Measurements from ENCODE around the gene OR6K6. TPM values are rescaled to one million over a fixed set of nuclear protein-coding genes. Genes with fewer than 3 reads are reported as not detected.

Gene OR6K6
- total RNA-seq, 1 experiment from 2014 or later = not detected

DNA sequence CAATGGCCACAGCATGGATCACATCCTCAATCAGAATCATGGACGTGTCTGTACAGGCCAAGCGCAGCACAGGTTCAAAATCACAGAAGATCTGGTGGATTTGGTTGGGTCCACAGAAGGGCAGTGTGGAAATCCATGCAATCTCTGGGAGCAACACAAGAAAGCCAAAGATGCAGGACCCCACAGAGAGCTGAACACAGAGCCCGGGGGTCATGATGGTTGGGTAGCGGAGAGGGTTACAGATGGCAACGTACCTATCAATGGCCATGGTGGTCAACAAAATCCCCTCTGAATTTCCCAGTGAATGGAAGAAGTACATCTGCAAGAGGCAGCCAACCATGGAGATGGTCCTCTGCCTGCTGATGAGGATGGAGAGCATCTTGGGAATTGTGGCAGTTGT, 30.1 kb upstream of the OR6K6 start:
- intact Hi-C loops (cut with micrococcal nuclease; ENCODE audit: unreplicated experiment) = no loop called here
- TF ChIP-seq, protein P1, sequence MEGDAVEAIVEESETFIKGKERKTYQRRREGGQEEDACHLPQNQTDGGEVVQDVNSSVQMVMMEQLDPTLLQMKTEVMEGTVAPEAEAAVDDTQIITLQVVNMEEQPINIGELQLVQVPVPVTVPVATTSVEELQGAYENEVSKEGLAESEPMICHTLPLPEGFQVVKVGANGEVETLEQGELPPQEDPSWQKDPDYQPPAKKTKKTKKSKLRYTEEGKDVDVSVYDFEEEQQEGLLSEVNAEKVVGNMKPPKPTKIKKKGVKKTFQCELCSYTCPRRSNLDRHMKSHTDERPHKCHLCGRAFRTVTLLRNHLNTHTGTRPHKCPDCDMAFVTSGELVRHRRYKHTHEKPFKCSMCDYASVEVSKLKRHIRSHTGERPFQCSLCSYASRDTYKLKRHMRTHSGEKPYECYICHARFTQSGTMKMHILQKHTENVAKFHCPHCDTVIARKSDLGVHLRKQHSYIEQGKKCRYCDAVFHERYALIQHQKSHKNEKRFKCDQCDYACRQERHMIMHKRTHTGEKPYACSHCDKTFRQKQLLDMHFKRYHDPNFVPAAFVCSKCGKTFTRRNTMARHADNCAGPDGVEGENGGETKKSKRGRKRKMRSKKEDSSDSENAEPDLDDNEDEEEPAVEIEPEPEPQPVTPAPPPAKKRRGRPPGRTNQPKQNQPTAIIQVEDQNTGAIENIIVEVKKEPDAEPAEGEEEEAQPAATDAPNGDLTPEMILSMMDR (IDR thresholded peaks at IDR 0.05; ENCODE audit: unreplicated experiment) = no peak
- no TSS peak for BruUV-seq (replicated peaks)
- Mint-ChIP-seq H3K27ac (ENCODE audit: unreplicated experiment) (no peak overlapping the region), H3K27me3 (ENCODE audit: unreplicated experiment) (no peaks in the 10 kb centered on the region), H3K4me1 (ENCODE audit: low read depth, unreplicated experiment) (no peaks in the 10 kb centered on the region), H3K4me3 (ENCODE audit: low read depth, unreplicated experiment) (no peak overlapping the region), H3K36me3 (ENCODE audit: insufficient read depth, unreplicated experiment) (no peaks in the 10 kb centered on the region), H3K9me3 (ENCODE audit: low read depth, unreplicated experiment) (no peaks in the 10 kb centered on the region)
- no peak for DNase-seq
- CTCF ChIA-PET = no interaction called here

DNA sequence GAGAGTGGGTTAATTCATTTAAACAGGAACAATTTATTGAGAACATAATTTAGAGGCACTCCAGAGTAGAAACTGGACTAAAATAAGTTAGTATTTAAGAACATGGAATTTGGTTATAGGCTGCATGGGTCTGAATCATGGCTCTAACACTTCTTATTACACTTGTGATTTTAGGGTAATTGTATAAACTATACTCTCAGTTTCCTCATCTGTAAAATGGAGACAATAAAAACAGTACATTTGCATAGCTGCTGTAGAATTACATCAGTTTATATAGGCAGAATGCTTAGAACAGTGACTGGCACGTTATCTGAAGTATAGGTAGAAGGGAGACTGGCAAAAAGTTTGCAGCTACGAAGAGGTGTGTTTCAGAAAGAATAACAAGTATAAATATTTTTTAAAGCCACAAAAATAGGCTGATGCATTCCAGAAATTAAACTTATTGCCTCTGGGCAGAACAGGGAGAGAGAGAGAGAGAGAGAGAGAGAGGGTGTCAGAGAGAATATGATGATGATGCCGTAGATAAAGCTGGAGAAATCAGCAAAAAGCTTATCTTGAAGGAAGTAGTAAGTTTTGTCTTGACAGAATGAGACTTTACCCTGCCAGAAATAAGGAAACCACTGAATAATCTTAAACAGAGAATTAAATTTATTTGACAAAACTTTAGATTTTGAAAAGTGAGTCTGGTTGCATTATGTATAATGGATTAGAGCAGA, 25.9 kb upstream of the OR6K6 start:
- peaks cover 8% of the 10 kb centered on the region for H3K4me1 Mint-ChIP-seq (ENCODE audit: low read depth, unreplicated experiment)
- no TSS peak for BruUV-seq (replicated peaks)
- intact Hi-C loops (cut with micrococcal nuclease; ENCODE audit: unreplicated experiment) = no loop called here
- H3K9me3 Mint-ChIP-seq (ENCODE audit: low read depth, unreplicated experiment) = peaks cover 2% of the 10 kb centered on the region
- H3K27me3 Mint-ChIP-seq (ENCODE audit: unreplicated experiment) = no peaks in the 10 kb centered on the region
- no peaks in the 10 kb centered on the region for H3K36me3 Mint-ChIP-seq (ENCODE audit: insufficient read depth, unreplicated experiment)
- TF ChIP-seq, protein P1 (IDR thresholded peaks at IDR 0.05; ENCODE audit: unreplicated experiment) = no peak
- H3K27ac Mint-ChIP-seq (ENCODE audit: unreplicated experiment) = no peak overlapping the region
- H3K4me3 Mint-ChIP-seq (ENCODE audit: low read depth, unreplicated experiment) = no peak overlapping the region
- no peak for DNase-seq
- CTCF ChIA-PET = interaction anchor here (1.0 kb wide), 1 partner anchor 11 kb away, joined by 4 read pairs; no protein-coding TSS in a partner anchor

DNA sequence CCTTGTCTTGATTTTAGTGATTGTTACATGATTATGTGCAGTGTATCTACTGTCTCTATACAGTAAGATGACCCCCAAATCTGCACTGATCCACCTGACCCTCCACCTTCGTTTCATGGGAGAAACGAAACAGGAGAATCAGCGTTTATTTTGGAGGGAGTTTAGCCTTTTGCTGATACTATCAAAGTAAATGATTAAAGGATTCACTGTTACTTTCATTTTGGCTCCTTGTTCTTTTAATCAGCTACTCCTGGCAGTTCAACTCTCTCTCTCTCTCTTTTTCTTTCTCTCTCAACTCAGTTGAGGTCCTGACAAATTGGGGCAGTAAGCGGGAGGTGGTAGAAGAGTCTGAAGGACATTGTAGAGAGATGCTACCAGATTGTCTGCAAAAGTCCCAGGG, 24.1 kb upstream of the OR6K6 start:
- BruUV-seq (replicated peaks) = no TSS peak
- no peak for DNase-seq
- no peak overlapping the region for H3K27ac Mint-ChIP-seq (ENCODE audit: unreplicated experiment)
- no peaks in the 10 kb centered on the region for H3K36me3 Mint-ChIP-seq (ENCODE audit: insufficient read depth, unreplicated experiment)
- H3K27me3 Mint-ChIP-seq (ENCODE audit: unreplicated experiment) = no peaks in the 10 kb centered on the region
- CTCF ChIA-PET = interaction anchor here (1.3 kb wide), 1 partner anchor 11 kb away, joined by 3 read pairs; no protein-coding TSS in a partner anchor
- peaks cover 8% of the 10 kb centered on the region for H3K4me1 Mint-ChIP-seq (ENCODE audit: low read depth, unreplicated experiment)
- H3K9me3 Mint-ChIP-seq (ENCODE audit: low read depth, unreplicated experiment) = peaks cover 2% of the 10 kb centered on the region
- intact Hi-C loops (cut with micrococcal nuclease; ENCODE audit: unreplicated experiment) = no loop called here
- H3K4me3 Mint-ChIP-seq (ENCODE audit: low read depth, unreplicated experiment) = no peak overlapping the region
- TF ChIP-seq, protein P1 (IDR thresholded peaks at IDR 0.05; ENCODE audit: unreplicated experiment) = no peak

- peaks cover 8% of the 10 kb centered on the region for H3K4me1 Mint-ChIP-seq (ENCODE audit: low read depth, unreplicated experiment)
- H3K27ac Mint-ChIP-seq (ENCODE audit: unreplicated experiment) = no peak overlapping the region
- DNase-seq = no peak
- H3K36me3 Mint-ChIP-seq (ENCODE audit: insufficient read depth, unreplicated experiment) = no peaks in the 10 kb centered on the region
- peaks cover 2% of the 10 kb centered on the region for H3K9me3 Mint-ChIP-seq (ENCODE audit: low read depth, unreplicated experiment)
- TF ChIP-seq, protein P1 (IDR thresholded peaks at IDR 0.05; ENCODE audit: unreplicated experiment) = no peak
- no peak overlapping the region for H3K4me3 Mint-ChIP-seq (ENCODE audit: low read depth, unreplicated experiment)
- intact Hi-C loops (cut with micrococcal nuclease; ENCODE audit: unreplicated experiment) = no loop called here
- CTCF ChIA-PET = no interaction called here
- no TSS peak for BruUV-seq (replicated peaks)
- no peaks in the 10 kb centered on the region for H3K27me3 Mint-ChIP-seq (ENCODE audit: unreplicated experiment)
Measured at GRCh38 chr1:158731707-158732106, 22.8 kb upstream of the OR6K6 start.

All from Calu3 (cell line).